GM20000 (cell line): ENCODE data around the gene KRTAP9-9.

Experiments
- DNase-seq: peaks from one replicate; pipeline ENCODE4 v3.0.0; 2012; ENCODE audit warnings: low spot score
- CTCF ChIP-seq: IDR thresholded peaks from 2 replicates; pipeline ENCODE4 v1.5.1; 2012; ENCODE audit warnings: mild to moderate bottlenecking, control low read depth; ENCODE audit errors: extremely low read depth, missing control alignments

The KRTAP9-9 gene

DNA sequence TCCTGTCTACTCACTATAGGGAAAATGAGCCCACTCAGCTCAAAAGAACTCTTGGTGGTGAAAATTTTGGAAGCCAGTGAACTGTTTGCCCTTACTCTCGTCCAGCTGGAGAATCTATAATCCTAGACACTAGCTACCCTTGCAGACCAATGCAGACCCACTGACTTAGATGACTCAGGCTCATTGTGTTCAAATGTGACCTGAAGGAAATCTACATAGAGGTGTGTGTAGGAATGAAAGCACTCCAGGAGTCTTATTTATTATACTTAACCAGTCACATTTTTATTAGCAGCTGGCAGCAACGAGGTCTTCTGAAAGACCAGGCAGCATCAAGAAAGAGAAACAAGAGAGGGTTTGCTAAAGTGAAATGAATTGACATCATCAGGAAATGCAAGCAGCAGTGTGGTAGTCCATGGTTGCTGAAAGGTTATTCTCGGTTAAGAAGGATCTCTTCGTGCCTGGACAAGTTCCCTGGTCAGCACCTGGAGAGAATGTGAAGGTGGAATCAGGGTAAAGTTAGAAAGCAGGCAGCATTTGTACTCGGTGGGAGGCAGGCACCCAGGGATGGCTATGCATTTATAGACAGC is 46.1 kb downstream of the KRTAP9-9 start:
- no peak for TF ChIP-seq CTCF
- DNase-seq = no peak

- DNase-seq = no peak
- no peak for TF ChIP-seq CTCF
Measured at GRCh38 chr17:41301916-41302901, 47.0 kb downstream of the KRTAP9-9 start, which contains the start of gene KRTAP29-1. KRTAP29-1 (minus strand) TSS chr17:41302851; CDS start chr17:41302851, 0 bp downstream.

DNA sequence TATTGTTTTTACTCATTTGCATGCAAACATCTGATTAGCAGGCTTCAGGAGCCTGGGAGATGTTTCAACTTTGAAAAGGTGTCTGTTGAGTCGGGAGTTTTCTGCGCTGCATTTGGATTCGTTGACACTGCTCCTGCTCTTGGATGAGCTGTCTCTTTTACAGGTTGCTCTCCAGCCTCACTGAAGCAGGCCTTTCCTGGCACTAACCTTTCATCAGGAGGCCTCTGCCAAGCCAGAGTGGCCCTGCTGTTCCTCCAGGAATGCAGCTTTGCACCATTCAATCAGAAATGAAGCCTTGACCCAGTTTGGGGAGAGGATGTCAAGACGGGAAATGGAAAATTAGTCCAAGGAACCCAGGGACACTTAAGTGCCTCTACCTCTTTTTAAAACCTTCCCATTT is 47.8 kb downstream of the KRTAP9-9 start:
- no peak for DNase-seq
- no peak for TF ChIP-seq CTCF

GRCh38 chr17:41304091-41304490 is 48.9 kb downstream of the KRTAP9-9 start:
- DNase-seq = no peak
- TF ChIP-seq CTCF = no peak
